Measurements from ENCODE around the gene FADS3. TPM values are rescaled to one million over a fixed set of nuclear protein-coding genes. Genes with fewer than 3 reads are reported as not detected.
A peak's percentile ranks its signal among the peaks of the same experiment; 100 is the strongest.

FADS3 gene
- total RNA-seq, 6 donors from 2014 or later = 34.4 to 138 (median 106) TPM

DNA sequence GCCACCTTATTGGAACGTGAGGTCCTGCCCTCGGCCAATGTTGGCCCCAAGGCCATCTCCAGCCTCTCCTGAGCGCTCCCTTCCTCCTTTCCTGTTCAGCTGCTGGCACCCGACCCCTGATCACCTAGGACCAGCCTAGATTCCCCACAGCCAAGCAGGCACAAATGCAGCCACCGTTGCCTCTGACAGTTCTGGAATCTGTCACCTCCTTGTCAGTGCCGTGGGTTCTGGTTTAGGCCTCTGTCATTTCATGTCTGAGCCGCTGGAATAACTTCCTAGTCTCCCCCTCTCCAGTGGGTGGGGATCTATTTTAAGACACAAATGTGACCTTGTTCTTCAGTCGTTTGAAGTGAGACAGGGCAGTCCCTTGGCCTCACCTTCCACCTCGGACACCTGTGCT lies 29.7 kb downstream of the FADS3 start:
- no peak for ATAC-seq (ENCODE audit: low FRiP score in 2 of 2)
- H3K9me3 ChIP-seq = no peaks in the 10 kb centered on the region
- no peaks in the 10 kb centered on the region for H3K27me3 ChIP-seq
- H3K4me3 ChIP-seq = no peak overlapping the region
- no peak for TF ChIP-seq EP300 (IDR thresholded peaks at IDR 0.05)
- no peak for TF ChIP-seq POLR2A (IDR thresholded peaks at IDR 0.05)
- TF ChIP-seq POLR2AphosphoS5 (IDR thresholded peaks at IDR 0.05) = no peak
- TF ChIP-seq CTCF (IDR thresholded peaks at IDR 0.05) = no peak
- 68 to 78% methylated on average over 8 of the region's 9 CpGs for WGBS, 2 donors
- H3K36me3 ChIP-seq = peaks cover 0 to 59% (median 33%) of the 10 kb centered on the region in 4 donors
- no peaks in the 10 kb centered on the region for H3K4me1 ChIP-seq
- no peak overlapping the region for H3K27ac ChIP-seq
- DNase-seq = no peak

- 86 to 88% methylated on average over 14 to 16 of the region's 16 CpGs for WGBS, 2 donors
- Histone ChIP-seq H3K27me3 (no peaks in the 10 kb centered on the region), H3K9me3 (no peaks in the 10 kb centered on the region), H3K27ac (no peak overlapping the region), H3K4me3 (no peak overlapping the region), H3K36me3 (peaks cover 0 to 56% (median 28%) of the 10 kb centered on the region in 4 donors), H3K4me1 (no peaks in the 10 kb centered on the region)
- TF ChIP-seq EP300 (IDR thresholded peaks at IDR 0.05) (no peak), POLR2AphosphoS5 (IDR thresholded peaks at IDR 0.05) (no peak), POLR2A (IDR thresholded peaks at IDR 0.05) (no peak), CTCF (IDR thresholded peaks at IDR 0.05) (no peak)
- ATAC-seq (ENCODE audit: low FRiP score in 2 of 2) (no peak), DNase-seq (no peak)
Measured at GRCh38 chr11:61860054-61860903, 31.1 kb downstream of the FADS3 start.

- ATAC-seq (ENCODE audit: low FRiP score in 2 of 2) (no peak), DNase-seq (no peak)
- Histone ChIP-seq H3K4me3 (no peak overlapping the region), H3K4me1 (no peaks in the 10 kb centered on the region), H3K27me3 (no peaks in the 10 kb centered on the region), H3K9me3 (no peaks in the 10 kb centered on the region), H3K27ac (no peak overlapping the region), H3K36me3 (peaks cover 0 to 53% (median 33%) of the 10 kb centered on the region in 4 donors)
- 96% methylated on average over 12 of the region's 12 CpGs; no CpG with 5 or more reads in 1 of the 2 donors for WGBS, 2 donors
- TF ChIP-seq EP300 (IDR thresholded peaks at IDR 0.05) (no peak), CTCF (IDR thresholded peaks at IDR 0.05) (no peak), POLR2A (IDR thresholded peaks at IDR 0.05) (no peak), POLR2AphosphoS5 (IDR thresholded peaks at IDR 0.05) (no peak)
Measured at GRCh38 chr11:61855939-61856680, 35.2 kb downstream of the FADS3 start.

GRCh38 chr11:61854966-61855714 lies 36.2 kb downstream of the FADS3 start:
- peaks cover 0 to 62% (median 35%) of the 10 kb centered on the region in 4 donors for H3K36me3 ChIP-seq

More at GRCh38 chr11:61854966-61855714, 36.2 kb downstream of the FADS3 start:
- Histone ChIP-seq H3K27me3 (no peaks in the 10 kb centered on the region), H3K4me1 (no peaks in the 10 kb centered on the region), H3K27ac (no peak overlapping the region), H3K9me3 (no peaks in the 10 kb centered on the region), H3K4me3 (no peak overlapping the region)
- TF ChIP-seq POLR2AphosphoS5 (IDR thresholded peaks at IDR 0.05) (no peak), CTCF (IDR thresholded peaks at IDR 0.05) (no peak), POLR2A (IDR thresholded peaks at IDR 0.05) (no peak), EP300 (IDR thresholded peaks at IDR 0.05) (no peak)
- WGBS, 2 donors = 93 to 100% methylated on average over 2 to 14 of the region's 14 CpGs
- peak in 1 of 2 donors; percentile 55 for DNase-seq
- no peak for ATAC-seq (ENCODE audit: low FRiP score in 2 of 2)

All from upper lobe of left lung (tissue), 6 donors.